Stimulated activated CD4-positive, alpha-beta T cell treated with anti-CD3 and anti-CD28 coated beads, Interleukin-12 subunit alpha, Interleukin-12 subunit beta, amount 100 ng/mL, for 48 hours (primary cell): ENCODE measurements around the gene LPP.
"Not testable (repeated sequence)": the region's sequence is repeated elsewhere in the genome, so short reads cannot be mapped to it uniquely, and the experiment has no call there.

Experiments
- DNase-seq, 3 donors: peaks; one replicate each; pipeline ENCODE4 v3.0.0-alpha.2; 2020; ENCODE audit warnings: low read depth in 2 of 3, low spot score in 1 of 3

LPP gene

GRCh38 chr3:188608401-188608800 is 454.4 kb downstream of the LPP start:
- no peak for DNase-seq

DNA sequence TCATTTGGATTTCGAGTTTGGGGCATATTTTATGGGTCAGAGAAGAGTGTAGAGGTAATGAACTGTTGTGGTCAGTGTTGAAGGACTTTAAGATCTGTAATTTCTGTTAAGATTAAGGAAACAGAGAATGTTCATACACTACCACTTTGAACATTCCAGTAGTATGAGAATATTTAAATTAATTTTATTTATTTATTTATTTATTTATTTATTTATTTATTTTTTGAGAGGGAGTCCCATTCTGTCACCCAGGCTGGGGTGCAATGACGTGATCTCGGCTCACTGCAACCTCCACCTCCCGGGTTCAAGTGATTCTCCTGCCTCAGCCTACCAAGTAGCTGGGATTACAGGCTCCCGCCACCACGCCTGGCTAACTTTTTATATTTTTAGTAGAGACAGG is 459.8 kb downstream of the LPP start:
- DNase-seq, result not testable (repeated sequence)

DNA sequence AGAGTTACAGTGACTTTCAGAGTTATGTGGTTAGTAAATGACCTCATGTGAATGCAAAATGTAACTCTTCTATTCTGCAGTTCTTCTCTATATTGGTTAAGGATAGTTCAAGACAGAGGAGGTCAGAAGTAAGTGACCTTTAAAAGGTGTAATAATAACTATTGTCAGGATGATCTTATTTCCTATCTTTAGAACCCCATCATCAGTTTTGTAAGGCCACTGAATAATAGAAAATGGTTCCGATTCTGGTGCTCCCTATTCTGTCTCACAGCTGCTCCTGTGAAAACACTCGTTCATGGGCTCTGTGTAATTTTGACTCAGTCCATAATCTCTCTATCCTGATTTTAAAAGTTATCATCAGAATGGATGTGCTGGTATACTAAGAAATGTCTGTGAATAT is 463.3 kb downstream of the LPP start:
- DNase-seq, result no peak

GRCh38 chr3:188617988-188618701 is 464.2 kb downstream of the LPP start:
- no peak for DNase-seq

DNA sequence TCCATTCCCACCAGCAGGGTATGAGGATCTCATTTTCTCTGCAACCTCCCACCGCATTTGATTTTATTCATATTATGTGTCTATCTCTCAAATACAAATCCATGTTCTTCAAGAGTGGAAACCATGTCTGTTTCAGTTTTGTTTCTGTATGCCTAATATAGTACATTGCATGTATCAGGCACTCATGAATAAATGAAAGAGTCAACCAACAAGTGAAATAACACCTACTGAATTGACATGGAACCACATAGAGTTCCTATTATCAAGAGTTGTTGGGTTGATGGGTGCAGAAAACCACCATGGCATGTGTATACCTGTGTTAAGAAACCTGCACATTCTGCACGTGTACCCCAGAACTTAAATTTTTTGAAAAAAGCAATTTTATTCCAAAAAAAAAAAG is 466.8 kb downstream of the LPP start:
- no peak for DNase-seq

- no peak for DNase-seq
These were observed 470.4 kb downstream of the LPP start for GRCh38 chr3:188624384-188624783.

DNA sequence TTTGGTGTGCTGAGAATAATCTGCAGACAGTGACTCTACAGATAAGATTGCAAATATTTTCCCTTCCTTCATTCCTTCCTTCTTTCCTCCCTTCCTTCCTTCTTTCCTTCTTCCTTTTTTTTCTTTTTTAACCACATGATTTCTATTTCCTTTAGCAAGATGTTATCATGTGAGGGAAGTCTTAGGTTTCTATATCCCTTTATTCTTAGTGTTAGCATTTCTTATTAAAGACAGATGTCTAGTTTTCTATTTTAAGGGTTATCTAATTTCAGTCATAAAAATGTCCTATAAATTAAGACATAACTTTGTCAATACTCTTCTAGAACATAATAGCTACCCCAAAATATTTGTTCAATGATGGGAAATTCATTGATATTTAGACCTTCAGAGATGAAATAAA is 470.9 kb downstream of the LPP start:
- DNase-seq, result no peak

DNA sequence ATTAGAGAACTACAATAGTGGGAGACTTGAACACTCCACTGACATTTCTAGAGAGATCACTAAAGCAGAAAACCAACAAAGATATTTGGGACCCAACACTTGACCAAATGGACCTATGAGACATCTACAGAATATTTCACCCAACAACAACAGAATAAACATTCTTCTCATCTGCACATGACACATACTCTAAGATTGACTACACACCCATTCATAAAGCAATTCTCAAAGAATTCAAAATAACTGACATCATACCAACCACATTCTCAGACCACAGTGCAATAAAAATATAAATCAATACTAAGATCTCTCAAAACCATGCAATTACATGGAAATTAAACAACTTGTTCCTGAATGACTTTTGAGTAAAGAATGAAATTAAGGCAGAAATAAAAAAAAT is 473.7 kb downstream of the LPP start:
- no peak for DNase-seq

DNA sequence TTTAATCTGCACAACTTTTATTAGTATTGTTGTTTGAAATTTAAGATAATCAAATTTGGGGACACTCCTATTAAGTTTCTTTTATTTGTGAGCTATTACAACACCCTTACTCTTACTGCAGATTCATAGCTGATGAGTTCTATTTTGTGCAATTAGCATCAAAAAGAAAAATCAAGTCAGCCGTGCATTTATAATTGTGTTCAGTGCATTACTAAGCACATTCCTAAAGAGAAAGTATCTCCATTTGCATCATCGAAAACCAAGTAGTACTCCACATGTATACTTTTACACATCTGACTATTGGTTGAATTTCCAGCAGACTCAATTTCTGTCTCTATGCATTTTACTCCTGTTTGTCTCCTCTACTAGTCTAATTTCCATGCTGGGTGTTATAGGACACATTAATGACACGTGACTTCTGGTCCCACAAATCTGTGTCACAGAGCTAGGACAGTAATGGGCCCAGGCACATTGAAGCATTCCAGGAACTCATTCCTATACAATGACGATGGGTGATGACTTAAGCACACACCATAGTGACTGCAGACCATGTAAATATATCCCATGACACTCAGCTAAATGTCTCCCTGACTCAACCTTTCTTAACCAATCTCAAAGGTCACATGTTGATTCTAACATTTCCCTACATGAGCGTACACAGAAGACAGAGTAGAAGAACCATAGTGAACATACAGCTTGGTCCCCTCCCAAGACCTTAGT is 477.5 kb downstream of the LPP start:
- DNase-seq, result no peak

- DNase-seq, result no peak
These were observed 479.2 kb downstream of the LPP start for GRCh38 chr3:188633206-188633605.

GRCh38 chr3:188634285-188634684 is 480.3 kb downstream of the LPP start:
- DNase-seq, result no peak

GRCh38 chr3:188635258-188636042 is 481.5 kb downstream of the LPP start:
- DNase-seq, result no peak

DNA sequence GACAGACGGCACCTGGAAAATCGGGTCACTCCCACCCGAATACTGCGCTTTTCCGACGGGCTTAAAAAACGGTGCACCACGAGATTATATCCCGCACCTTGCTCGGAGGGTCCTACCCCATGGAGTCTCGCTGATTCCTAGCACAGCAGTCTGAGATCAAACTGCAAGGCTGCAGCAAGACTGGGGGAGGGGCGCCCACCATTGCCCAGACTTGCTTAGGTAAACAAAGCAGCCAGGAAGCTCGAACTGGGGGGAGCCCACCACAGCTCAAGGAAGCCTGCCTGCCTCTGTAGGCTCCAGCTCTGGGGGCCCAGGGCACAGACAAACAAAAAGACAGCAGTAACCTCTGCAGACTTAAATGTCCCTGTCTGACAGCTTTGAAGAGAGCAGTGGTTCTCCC is 482.3 kb downstream of the LPP start:
- DNase-seq, result not testable (repeated sequence)

- DNase-seq, result no peak
These were observed 487.1 kb downstream of the LPP start for GRCh38 chr3:188641076-188641475.

DNA sequence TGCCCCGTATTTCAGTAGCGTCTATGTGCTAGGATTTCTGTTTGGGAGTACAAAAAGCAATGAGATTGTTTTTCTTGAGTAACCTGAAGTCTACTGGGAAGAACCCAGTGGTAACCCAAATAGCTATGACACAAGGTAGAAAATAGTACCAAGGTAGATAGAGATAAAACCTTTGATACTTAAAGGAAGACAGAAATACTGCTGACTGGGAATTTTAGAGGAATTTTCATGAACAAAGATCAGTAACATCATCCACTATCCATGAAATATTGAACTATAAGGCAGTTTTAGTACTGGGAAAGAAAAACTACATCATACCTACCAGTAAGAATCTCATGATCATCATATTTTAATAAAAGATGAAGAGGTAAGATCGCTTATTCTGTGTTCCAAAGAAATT is 489.8 kb downstream of the LPP start:
- no peak for DNase-seq

GRCh38 chr3:188646592-188646991 is 492.6 kb downstream of the LPP start:
- no peak for DNase-seq

DNA sequence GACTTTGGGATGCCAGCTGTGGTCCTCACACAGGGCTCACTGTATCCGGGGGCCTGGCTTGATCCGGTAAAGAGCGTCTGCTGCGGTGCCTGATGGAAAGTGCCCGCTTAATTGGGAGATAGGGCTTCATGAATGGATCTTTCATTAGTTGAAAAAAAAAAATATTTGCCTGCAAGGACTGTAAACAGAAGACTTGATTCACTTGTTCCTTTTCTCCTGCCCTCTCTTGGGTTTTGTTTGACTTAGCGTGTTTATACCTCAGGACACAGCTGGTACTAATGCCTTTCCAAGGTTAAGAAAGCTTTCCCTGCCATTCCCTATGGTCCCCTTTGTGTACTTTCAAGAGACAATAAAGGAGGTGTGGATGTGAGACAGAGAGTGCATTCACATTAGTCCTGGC is 493.3 kb downstream of the LPP start:
- no peak for DNase-seq

DNA sequence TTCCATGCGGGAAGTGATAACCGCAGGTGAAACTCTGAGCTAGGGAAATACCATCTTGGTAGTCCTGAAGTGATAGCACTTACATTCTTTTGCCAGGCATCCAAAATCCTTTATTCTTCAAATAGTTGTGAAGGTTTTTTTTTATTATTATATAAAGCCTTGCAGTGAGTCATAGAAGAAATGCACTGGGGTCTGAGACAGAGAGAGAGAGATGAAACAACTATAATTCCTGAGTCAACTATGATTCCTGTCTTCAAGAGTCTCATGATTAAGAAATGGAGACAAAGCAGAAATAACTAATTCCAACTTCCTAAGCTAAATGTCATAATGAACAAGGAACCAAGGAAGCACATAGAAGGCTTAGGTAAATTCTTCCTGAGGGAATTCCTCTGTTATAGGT is 495.6 kb downstream of the LPP start:
- no peak for DNase-seq

DNA sequence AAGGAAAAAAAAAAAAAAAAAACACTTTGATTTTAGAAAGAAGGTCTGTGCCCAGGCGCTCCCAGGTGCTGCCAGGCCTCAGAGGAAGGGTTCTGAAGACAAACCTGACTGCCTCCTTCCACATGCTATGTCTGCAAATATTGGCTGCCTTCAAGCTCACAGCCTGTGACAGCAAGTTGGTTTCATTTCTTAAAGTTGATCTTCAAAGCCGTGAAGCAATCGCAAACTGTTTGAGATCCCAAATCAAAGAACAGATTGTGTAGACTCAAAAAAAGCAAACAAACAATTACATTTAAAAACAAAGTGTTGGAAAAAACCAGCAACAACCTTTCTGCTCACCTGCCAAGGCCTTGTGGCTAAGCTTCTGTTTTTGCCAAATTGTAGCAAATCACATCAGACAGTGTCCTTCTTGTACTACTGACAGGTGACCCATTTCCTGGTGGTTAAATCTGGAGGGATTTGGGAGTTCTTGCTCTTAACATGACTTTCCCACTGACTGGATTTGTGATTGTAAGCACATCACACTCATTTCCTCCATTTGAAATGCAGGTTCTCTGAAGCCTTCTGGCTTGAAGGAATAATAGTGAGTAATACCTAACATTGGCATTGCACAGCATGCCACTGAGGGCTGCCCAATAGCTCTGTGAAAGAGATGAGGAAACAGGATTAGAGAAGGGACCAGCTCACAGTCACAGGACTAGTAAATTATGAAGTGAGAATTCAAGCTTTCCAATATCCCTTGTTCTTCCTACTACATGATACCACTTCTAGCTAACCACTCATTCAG is 502.4 kb downstream of the LPP start:
- DNase-seq, result no peak

DNA sequence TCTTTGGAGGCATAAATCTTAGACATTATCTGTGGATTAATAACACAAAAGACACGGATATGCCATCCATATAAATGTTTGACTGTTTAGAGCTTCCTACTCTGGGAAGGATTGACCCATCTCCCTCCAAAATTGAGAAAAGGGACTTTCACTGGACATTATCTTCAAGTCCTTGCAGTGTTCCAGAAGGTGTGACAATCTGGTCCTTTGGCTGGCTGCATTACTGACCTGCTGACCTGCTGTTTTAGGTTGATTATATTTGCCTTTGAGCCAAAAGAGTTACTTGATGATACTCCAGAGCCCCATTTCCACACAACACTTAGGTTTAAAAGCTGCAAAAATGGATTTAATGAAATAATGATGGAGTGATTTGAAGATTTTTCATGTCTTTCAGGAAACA is 504.6 kb downstream of the LPP start:
- no peak for DNase-seq

DNA sequence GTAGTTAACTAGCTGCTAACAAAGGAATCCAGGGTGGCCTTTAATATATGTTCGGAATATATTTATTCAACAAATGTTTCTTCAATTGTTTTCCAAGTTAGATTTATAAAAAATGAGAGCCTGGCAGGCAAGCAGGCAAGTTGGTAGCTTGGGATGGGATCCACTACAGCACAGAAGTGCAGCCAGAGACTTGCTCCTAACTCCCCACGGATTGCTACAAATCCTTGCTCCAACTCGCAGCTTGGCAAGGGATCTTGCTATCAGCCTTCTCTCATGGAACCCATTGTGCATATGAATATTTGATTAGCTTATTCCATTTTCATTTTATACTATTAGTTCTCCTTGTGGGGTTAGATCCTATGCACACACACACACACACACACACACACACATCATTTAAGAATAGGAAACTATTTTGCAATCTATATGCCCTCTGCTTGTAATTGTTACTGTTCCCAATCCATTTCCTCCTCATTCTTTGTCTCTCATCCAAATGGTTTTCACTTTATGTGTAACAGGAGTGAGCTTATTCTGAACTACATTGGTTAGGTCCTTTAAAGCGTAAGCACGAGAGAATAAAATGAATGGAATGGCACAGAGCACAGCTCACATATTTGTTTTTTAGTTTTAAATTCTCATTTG is 505.6 kb downstream of the LPP start:
- no peak for DNase-seq
